ENCODE data around the gene KASH5.

DNA sequence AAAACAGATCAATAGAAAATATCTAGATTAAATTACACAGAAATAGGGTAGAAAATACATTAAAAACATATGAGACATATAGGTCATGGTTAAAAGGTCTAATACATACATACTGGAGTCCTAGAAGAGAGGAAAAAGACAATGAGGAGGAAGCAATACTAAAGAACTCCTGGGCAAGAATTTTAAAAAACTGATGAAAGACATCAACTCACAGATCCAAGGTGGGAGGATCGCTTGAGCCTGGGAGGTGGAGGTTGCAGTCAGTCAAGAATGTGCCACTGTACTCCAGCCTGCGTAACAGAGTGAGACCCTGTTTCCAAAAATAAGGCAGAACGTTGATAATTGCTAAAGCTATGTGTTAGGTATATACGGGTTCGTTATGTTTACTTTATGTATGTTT lies 5.4 kb upstream of the KASH5 start:
- TF ChIP-seq, protein P1, sequence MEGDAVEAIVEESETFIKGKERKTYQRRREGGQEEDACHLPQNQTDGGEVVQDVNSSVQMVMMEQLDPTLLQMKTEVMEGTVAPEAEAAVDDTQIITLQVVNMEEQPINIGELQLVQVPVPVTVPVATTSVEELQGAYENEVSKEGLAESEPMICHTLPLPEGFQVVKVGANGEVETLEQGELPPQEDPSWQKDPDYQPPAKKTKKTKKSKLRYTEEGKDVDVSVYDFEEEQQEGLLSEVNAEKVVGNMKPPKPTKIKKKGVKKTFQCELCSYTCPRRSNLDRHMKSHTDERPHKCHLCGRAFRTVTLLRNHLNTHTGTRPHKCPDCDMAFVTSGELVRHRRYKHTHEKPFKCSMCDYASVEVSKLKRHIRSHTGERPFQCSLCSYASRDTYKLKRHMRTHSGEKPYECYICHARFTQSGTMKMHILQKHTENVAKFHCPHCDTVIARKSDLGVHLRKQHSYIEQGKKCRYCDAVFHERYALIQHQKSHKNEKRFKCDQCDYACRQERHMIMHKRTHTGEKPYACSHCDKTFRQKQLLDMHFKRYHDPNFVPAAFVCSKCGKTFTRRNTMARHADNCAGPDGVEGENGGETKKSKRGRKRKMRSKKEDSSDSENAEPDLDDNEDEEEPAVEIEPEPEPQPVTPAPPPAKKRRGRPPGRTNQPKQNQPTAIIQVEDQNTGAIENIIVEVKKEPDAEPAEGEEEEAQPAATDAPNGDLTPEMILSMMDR (IDR thresholded peaks at IDR 0.05): no peak
- TF ChIP-seq POLR2A (IDR thresholded peaks at IDR 0.05): no peak

Data from testis (tissue), 2 donors.